Stimulated activated CD8-positive, alpha-beta memory T cell treated with anti-CD3 and anti-CD28 coated beads, Interleukin-7, amount 100 ng/mL, for 48 hours (primary cell): Measurements from ENCODE around the gene XIRP1.

Experiments used
- DNase-seq, 2 donors: peaks; one replicate each; pipeline ENCODE4 v3.0.0-alpha.2; 2020; ENCODE audit warnings: low read depth in 1 of 2; ENCODE audit errors: extremely low read depth in 1 of 2

XIRP1 gene

GRCh38 chr3:39133822-39134221 lies 58.6 kb downstream of the XIRP1 start:
- DNase-seq: no peak
